GM21515 (cell line): ENCODE data around the gene OR2T11.
A peak's percentile ranks its signal among the peaks of the same experiment; 100 is the strongest.
"Not testable (repeated sequence)": the region's sequence is repeated elsewhere in the genome, so short reads cannot be mapped to it uniquely, and the experiment has no call there.

Experiments used
- ATAC-seq: cut with Tn5 transposase; IDR thresholded peaks from one replicate; pipeline ENCODE4 v1.9.1; 2021; ENCODE audit not compliant: unreplicated experiment

The OR2T11 gene

DNA sequence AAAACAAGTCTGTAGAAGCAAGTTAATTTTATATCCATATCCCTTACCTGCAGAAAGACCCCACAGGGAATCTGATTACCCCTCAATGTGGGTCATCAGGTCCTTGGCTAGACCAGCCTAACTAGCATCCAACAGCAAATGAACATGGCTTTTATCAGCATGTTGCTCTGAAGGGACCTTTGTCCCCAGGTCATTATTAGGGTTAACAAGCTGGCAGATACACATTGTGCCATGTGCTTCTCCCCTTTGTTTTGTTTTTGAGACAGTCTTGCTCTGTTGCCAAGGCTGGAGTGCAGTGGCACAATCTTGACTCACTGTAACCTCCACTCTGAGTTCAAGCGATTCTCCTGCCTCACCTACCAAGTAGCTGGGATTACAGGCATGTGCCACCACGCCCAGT is at the start of gene OR2T11:
Gene OR2T11, minus strand, starts transcription at position 101 of the 400 bp plus-strand sequence. CDS start 7,963 bp downstream, outside the sequence.
- ATAC-seq: not testable (repeated sequence)

DNA sequence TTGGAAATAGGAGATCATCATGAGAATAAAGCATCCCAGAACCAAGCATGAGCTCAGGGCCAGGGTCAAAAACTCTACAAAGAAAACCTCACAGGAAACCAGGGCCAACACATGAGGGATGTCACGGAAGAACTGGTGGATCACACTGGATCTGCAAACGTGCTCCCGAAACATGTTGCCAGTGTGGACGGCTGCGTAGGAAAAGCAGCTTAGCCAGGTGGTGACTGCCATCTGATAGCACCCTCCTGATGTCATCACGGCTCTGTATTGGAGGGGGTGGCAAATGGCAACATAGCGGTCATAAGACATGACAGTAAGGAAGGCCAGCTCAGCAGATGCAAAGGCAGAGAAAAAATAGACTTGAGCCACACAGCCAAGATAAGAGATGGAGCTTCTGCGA is 46.8 kb upstream of the OR2T11 start:
- no peak for ATAC-seq

DNA sequence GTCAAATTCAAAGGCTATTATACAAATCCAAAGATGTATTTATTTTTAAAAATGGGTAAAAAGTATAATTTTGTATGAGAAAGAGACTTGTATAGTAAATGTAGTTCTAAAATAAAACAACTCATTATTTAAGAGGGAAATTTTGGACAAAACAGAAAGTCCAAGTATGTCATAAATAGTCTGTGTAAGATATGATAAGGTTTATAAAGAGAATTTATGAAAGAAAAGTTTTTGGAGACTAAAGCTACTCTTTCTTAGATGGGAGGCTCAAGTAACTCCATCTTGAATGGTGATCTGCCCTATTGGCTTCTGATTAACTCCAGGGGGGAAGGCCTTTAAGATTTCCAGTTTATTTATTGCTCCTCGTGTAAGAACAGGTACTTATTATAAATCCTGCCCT is 35.1 kb upstream of the OR2T11 start:
- no peak for ATAC-seq

DNA sequence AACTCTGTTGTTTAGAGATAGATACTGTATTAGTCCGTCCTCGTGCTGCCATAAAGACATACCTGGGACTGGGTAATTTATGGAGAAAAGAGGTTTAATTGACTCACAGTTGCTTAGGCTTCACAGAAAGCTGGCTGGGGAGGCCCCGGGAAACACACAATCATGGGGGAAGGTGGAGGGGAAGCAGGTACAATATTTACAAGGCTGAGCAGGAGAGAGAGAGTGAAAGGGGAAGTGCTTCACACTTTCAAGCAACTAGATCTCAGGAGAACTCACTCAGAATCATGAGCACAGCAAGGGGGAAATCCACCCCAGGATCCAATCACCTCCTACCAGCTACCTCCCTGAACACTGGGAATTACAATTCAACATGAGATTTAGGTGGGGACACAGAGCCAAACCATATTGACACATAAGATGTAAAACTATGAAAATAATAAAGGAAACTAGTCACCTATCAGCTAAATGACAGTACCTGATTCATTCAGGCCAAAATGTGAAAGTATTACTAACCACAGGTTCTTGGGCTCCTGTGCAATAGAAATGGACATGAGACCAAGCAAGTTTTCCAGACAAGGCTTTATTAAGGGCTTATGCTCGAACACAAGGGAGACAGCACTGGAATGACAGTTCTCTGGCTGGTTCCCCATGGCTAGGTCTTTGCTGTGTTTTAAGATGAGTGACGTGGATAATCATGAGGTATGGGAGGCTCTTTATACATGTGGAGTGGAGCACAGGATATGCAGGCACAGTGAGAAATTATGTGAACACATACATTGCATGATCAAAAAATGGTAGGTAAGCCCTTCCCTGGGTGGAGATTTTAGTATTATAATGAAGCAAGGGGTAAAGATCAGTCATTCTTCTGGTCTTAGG is 28.8 kb upstream of the OR2T11 start:
- peak; percentile 97 for ATAC-seq

- peak; percentile 45 for ATAC-seq
Measured at GRCh38 chr1:248656797-248657196, 21.9 kb upstream of the OR2T11 start.

GRCh38 chr1:248655354-248655753 is 20.5 kb upstream of the OR2T11 start, which contains the start of gene OR2T27:
OR2T27 (minus strand) TSS chr1:248655528; CDS start chr1:248650884, 4,644 bp downstream.
- peak; percentile 82 for ATAC-seq

GRCh38 chr1:248648770-248649536 is 14.1 kb upstream of the OR2T11 start:
- not testable (repeated sequence) for ATAC-seq

DNA sequence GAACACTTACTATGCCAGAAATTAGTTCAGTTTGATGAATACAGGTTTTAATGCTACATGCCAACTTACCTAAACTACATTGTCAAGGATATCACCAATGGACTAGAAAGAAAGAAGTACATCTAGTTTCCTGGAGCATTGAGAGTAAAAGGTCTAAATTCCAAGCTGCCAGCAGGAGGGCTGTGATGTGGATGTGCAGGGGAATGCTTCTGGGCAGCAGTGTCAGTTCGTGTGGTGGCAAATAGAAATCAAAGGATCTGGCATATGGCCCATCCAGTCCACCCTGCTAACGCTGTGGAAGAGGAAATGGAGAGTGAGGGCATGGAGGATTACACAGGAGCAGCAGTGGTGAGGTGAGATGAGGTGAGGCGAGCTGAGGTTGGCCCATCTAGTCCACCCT is 10.3 kb upstream of the OR2T11 start, which contains the start of gene OR2T35:
Gene OR2T35, minus strand, starts transcription at position 101 of the 400 bp plus-strand sequence. CDS start 6,020 bp downstream, outside the sequence.
- ATAC-seq: not testable (repeated sequence)

DNA sequence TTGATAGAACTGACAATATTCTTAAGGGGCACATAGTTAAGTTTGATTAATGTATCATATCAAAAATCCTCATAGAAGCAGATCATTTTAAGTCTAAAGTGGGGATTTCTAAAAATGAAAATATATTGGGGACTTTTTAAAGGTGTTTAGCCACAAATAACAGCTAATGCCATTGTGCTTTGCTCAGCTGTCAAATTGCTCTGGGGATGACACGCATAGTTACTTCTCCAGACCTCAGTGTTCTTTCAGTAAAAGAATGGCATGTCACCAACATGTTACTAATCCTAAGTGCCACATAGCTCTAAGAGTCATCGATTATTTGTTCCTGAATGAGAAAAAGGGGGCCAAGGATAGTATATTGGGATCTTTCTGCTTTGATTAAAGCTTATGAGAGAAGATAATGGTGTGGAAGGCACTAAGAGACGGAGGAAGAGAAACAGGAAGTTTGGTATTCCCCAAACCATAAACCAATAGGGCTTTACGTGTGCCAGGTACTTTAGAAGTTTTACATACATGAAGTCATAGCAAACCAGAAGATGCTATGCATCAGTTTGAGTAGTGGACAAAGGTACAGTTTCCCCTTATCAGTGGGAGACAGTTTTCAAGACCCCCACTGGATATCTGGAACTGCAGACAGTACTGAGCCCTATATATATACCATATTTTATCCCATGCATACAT is 8.2 kb upstream of the OR2T11 start:
- peak; percentile 60 for ATAC-seq

GRCh38 chr1:248641583-248641982 is 6.7 kb upstream of the OR2T11 start:
- ATAC-seq: peak; percentile 3

GRCh38 chr1:248640906-248641305 is 6.0 kb upstream of the OR2T11 start:
- ATAC-seq: peak; percentile 39

- not testable (repeated sequence) for ATAC-seq
Measured at GRCh38 chr1:248639652-248640051, 4.8 kb upstream of the OR2T11 start.

DNA sequence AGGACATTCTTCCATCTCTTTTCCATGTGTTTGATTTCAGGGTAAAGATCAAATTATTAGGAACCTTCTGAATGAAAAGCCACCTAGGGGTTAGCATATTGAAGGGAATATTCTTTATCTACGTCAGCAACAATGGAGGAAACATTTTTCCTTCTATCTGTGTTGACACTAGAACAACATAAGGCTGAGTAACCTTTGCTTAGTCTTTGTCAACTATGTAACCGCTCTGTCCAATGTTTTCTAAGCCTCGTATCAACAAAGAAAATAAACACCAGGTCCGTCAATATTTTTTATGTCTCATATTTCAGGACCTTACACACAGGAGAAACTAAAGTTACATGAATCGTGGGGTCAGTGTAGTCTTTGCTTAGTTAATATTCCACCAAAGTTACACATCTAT is 1.7 kb upstream of the OR2T11 start:
- ATAC-seq: not testable (repeated sequence)

GRCh38 chr1:248631354-248632008 is 3.4 kb downstream of the OR2T11 start:
- no peak for ATAC-seq

GRCh38 chr1:248630551-248630950 is 4.3 kb downstream of the OR2T11 start:
- ATAC-seq: no peak

- peak; percentile 94 for ATAC-seq
Measured at GRCh38 chr1:248627971-248628844, 6.7 kb downstream of the OR2T11 start.

DNA sequence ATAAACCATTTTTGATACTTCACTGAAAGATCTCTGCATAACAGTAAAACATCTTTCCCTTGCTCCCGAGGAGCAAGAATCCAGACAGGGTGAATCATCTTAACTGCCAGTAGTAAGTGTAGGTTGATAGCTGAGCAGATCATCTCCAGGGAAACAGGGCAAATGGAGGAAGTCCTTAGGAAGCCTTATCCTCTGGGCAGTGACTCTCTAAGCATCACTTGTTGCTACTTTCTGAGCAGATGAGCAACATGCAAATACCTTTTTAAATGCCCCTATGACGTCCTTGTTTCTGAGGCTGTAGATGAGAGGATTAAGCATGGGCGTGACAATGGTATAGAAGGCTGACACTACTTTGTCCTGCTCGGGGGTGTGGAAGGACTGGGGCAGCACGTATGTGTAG is 8.9 kb downstream of the OR2T11 start:
- no peak for ATAC-seq

GRCh38 chr1:248625166-248625565 is 9.7 kb downstream of the OR2T11 start:
- ATAC-seq: no peak

DNA sequence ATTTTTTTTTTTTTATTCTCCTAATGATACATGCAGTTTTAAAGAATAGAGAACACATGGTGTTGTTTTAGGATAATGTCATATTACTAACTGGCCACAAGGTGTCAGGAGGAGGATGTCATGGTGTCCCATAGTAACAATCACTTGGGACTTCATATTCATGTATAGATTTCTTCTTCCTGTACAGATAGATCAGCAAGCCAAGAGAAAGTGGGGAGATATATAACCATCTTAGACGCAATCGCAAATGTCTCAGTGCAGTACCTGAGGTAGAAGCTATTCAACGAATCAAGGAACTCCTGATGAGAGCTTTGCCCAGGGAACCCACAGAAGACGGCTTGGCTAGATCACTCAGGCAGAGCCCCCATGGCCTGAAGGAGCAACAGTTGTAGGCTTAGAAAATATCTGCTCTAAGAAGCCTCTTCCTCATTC is 12.3 kb downstream of the OR2T11 start:
- peak; percentile 94 for ATAC-seq
